ENCODE data around the gene LMAN2. TPM values are rescaled to one million over a fixed set of nuclear protein-coding genes. Genes with fewer than 3 reads are reported as not detected.

Gene LMAN2
- total RNA-seq, 1 experiment from 2014 or later, result 128 TPM

DNA sequence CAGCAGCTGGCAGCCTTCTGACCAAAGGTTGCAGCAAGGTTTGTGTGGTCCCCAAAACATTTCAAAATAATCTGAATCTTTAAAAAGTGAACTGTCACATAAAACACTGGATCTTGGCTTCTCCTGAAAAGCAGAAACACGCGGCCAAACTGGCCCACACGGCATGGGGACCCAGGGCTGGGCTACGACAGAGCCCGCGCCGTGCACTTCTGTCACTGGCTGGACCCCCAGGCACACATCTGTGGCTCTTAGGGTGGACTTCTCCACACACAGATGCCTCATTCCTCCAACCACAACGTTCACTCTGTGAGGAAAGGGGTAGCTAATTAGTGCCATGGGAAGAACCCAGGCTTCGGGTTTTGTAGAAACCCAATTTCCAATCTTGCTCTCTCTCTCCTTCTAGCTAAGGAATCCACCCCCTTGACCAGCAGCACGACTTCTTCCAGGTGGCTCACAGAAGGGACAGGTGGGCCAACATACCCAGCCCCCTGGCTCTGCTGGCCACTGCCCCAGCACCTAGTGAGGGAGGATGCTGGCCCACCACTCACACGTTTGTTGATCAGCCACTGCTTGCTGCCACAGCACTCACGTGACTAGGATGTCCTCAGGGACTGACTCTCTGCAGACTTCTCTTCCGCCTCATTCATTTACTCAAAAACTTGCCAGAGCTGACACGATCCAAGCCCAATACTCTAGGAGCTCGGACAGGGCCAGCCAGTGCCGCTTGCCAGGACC is 17.9 kb downstream of the LMAN2 start:
- peaks cover 22 to 30% of the 10 kb centered on the region in 2 experiments; a peak in 3 of 4 replicates for H3K36me3 ChIP-seq (ENCODE audit: control insufficient read depth in 1 of 2, insufficient read depth in 2 of 2, low read length in 2 of 2)
- CTCF ChIA-PET, result no interaction called here
- POLR2A ChIA-PET, result no interaction called here

DNA sequence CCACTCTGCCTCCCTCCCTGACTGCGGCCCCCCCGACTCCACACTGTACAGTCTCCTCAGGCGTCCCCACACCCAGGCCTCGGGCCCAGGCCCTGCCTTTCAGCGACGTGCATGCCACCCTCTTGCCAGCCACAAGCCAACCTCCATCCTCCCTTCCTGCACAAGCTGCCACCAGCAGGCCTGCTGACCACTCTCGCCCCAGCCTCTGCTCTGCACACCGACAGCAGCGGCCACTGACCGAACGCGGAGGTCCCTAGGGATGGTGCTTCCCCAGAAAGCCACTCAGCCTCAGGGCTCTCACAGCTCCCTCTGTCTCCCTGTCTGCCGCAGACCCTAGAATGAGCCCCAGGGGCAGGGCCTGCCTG is 18.6 kb downstream of the LMAN2 start:
- intact Hi-C loops (cut with micrococcal nuclease), result no loop called here
- Histone ChIP-seq H3K36me3 (ENCODE audit: control insufficient read depth in 1 of 2, insufficient read depth in 2 of 2, low read length in 2 of 2) (peaks cover 22 to 27% of the 10 kb centered on the region in 2 experiments; a peak in 3 of 4 replicates), H3K9me3 (ENCODE audit: control insufficient read depth in 1 of 2, insufficient read depth in 1 of 2, low read depth in 1 of 2, low read length in 2 of 2) (no peaks in the 10 kb centered on the region), H3K27me3 (ENCODE audit: insufficient read depth, low read length) (no peaks in the 10 kb centered on the region), H3K79me2 (ENCODE audit: insufficient read depth, low read length) (no peaks in the 10 kb centered on the region; the same call in 1 of the 2 replicates), H3K27ac (ENCODE audit: low read depth, low read length) (no peak overlapping the region), H3K9ac (ENCODE audit: low read length) (no peak overlapping the region), H3K9me2 (ENCODE audit: insufficient read depth) (no peaks in the 10 kb centered on the region), H3K4me3 (replicated peaks in 1 of 2; ENCODE audit: low read depth in 1 of 2, low read length in 2 of 2) (no peak overlapping the region), H4K20me1 (ENCODE audit: insufficient read depth) (no peaks in the 10 kb centered on the region), H2AFZ (ENCODE audit: low read depth, low read length, poor library complexity, severe bottlenecking) (no peak overlapping the region), H3K4me2 (ENCODE audit: low read length) (no peak overlapping the region), H3K4me1 (ENCODE audit: control insufficient read depth in 1 of 2, insufficient read depth in 2 of 2, low read length in 2 of 2) (no peaks in the 10 kb centered on the region)
- no peak for ATAC-seq
- RAD21 ChIA-PET (ENCODE audit: low non-redundant PET in 1 of 2, low total read pairs in 2 of 2, uncharacterized antibody in 2 of 2, unreplicated experiment in 2 of 2), result no interaction called here
- POLR2A ChIA-PET, result no interaction called here
- no TSS peak for BruUV-seq (replicated peaks)
- CTCF ChIA-PET, result no interaction called here
- TF ChIP-seq ZNF274 (IDR thresholded peaks at IDR 0.05; ENCODE audit: low read depth, low read length) (no peak), SIN3A (IDR thresholded peaks at IDR 0.05; ENCODE audit: low read depth) (no peak), CEBPB (IDR thresholded peaks at IDR 0.05; ENCODE audit: low read depth) (no peak), ELF1 (IDR thresholded peaks at IDR 0.05; ENCODE audit: borderline replicate concordance, low read depth) (no peak)
- TF ChIP-seq, protein P1, sequence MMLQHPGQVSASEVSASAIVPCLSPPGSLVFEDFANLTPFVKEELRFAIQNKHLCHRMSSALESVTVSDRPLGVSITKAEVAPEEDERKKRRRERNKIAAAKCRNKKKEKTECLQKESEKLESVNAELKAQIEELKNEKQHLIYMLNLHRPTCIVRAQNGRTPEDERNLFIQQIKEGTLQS (IDR thresholded peaks at IDR 0.05), result no peak
- TF ChIP-seq, protein P2, sequence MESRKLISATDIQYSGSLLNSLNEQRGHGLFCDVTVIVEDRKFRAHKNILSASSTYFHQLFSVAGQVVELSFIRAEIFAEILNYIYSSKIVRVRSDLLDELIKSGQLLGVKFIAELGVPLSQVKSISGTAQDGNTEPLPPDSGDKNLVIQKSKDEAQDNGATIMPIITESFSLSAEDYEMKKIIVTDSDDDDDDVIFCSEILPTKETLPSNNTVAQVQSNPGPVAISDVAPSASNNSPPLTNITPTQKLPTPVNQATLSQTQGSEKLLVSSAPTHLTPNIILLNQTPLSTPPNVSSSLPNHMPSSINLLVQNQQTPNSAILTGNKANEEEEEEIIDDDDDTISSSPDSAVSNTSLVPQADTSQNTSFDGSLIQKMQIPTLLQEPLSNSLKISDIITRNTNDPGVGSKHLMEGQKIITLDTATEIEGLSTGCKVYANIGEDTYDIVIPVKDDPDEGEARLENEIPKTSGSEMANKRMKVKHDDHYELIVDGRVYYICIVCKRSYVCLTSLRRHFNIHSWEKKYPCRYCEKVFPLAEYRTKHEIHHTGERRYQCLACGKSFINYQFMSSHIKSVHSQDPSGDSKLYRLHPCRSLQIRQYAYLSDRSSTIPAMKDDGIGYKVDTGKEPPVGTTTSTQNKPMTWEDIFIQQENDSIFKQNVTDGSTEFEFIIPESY (IDR thresholded peaks at IDR 0.05; ENCODE audit: extremely low read depth, insufficient replicate concordance, low read length), result no peak
- DNase-seq (ENCODE audit: low read depth, low spot score), result no peak

More for the DNA sequence above, 17.9 kb downstream of the LMAN2 start:
- Histone ChIP-seq H4K20me1 (ENCODE audit: insufficient read depth) (no peaks in the 10 kb centered on the region), H3K27ac (ENCODE audit: low read depth, low read length) (no peak overlapping the region), H3K9me2 (ENCODE audit: insufficient read depth) (no peaks in the 10 kb centered on the region), H3K79me2 (ENCODE audit: insufficient read depth, low read length) (no peaks in the 10 kb centered on the region; the same call in 1 of the 2 replicates), H3K9ac (ENCODE audit: low read length) (no peak overlapping the region), H3K4me1 (ENCODE audit: control insufficient read depth in 1 of 2, insufficient read depth in 2 of 2, low read length in 2 of 2) (no peaks in the 10 kb centered on the region), H3K4me3 (replicated peaks in 1 of 2; ENCODE audit: low read depth in 1 of 2, low read length in 2 of 2) (no peak overlapping the region), H3K4me2 (ENCODE audit: low read length) (no peak overlapping the region), H3K27me3 (ENCODE audit: insufficient read depth, low read length) (no peaks in the 10 kb centered on the region), H2AFZ (ENCODE audit: low read depth, low read length, poor library complexity, severe bottlenecking) (no peak overlapping the region), H3K9me3 (ENCODE audit: control insufficient read depth in 1 of 2, insufficient read depth in 1 of 2, low read depth in 1 of 2, low read length in 2 of 2) (no peaks in the 10 kb centered on the region)
- intact Hi-C loops (cut with micrococcal nuclease), result no loop called here
- BruUV-seq (replicated peaks), result no TSS peak
- DNase-seq (ENCODE audit: low read depth, low spot score) (no peak), ATAC-seq (no peak)
- no peak for TF ChIP-seq SP1 (IDR thresholded peaks at IDR 0.05; ENCODE audit: low read depth)
- TF ChIP-seq YY1 (IDR thresholded peaks at IDR 0.05; ENCODE audit: extremely low read depth, insufficient replicate concordance, low read depth, low read length), result no peak
- TF ChIP-seq, protein P3, sequence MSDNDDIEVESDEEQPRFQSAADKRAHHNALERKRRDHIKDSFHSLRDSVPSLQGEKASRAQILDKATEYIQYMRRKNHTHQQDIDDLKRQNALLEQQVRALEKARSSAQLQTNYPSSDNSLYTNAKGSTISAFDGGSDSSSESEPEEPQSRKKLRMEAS (IDR thresholded peaks at IDR 0.05), result no peak
- TF ChIP-seq, protein P2 (IDR thresholded peaks at IDR 0.05; ENCODE audit: extremely low read depth, insufficient replicate concordance, low read length), result no peak
- no peak for TF ChIP-seq ZFX (IDR thresholded peaks at IDR 0.05)
- TF ChIP-seq EZH2phosphoT487 (IDR thresholded peaks at IDR 0.05; ENCODE audit: borderline replicate concordance), result no peak
- RAD21 ChIA-PET (ENCODE audit: low non-redundant PET in 1 of 2, low total read pairs in 2 of 2, uncharacterized antibody in 2 of 2, unreplicated experiment in 2 of 2), result no interaction called here
